DND-41 (cell line): ENCODE results near the gene ZEB1.

Source experiments
- ATAC-seq: fragments of 200-7000 bp; cut with Tn5 transposase; 3 replicates; pipeline ENCODE4 v1.9.1; 2021; ENCODE audit warnings: low read depth; ENCODE audit not compliant: insufficient read depth
- DNase-seq: peaks from one replicate; pipeline ENCODE4 v3.0.0-alpha.2; 2020
- H2AFZ ChIP-seq: 2 replicates; pipeline ENCODE4 v1.6.0; 2012; ENCODE audit warnings: low read depth, low read length
- H3K27ac ChIP-seq: 2 replicates; pipeline ENCODE4 v1.5.1; 2012; ENCODE audit warnings: low read length, inconsistent platforms
- H3K27me3 ChIP-seq: fragments of 200-600 bp; sonication (generic); 2 replicates; pipeline ENCODE4 v1.6.0; 2012; ENCODE audit warnings: low read length, mild to moderate bottlenecking, inconsistent platforms; ENCODE audit not compliant: insufficient read depth, poor library complexity
- H3K36me3 ChIP-seq: 2 replicates; pipeline ENCODE4 v1.5.1; 2012; ENCODE audit warnings: low read length, inconsistent platforms; ENCODE audit not compliant: insufficient read depth
- H3K4me1 ChIP-seq: 2 replicates; pipeline ENCODE4 v1.5.1; 2012; ENCODE audit warnings: mild to moderate bottlenecking, low read length; ENCODE audit not compliant: insufficient read depth
- H3K4me2 ChIP-seq: 2 replicates; pipeline ENCODE4 v1.6.0; 2012; ENCODE audit warnings: mild to moderate bottlenecking, moderate library complexity, low read length, inconsistent platforms; ENCODE audit not compliant: insufficient read depth
- H3K4me3 ChIP-seq, 2 experiments: fragments of 200-600 bp in 1 of 2; shearing (Covaris generic) in 1 of 2; 2 replicates each; pipeline ENCODE4 v1.5.1; 2012 to 2016; ENCODE audit warnings: inconsistent platforms in 2 of 2, low read length in 2 of 2, mild to moderate bottlenecking in 2 of 2, low read depth in 1 of 2, moderate library complexity in 1 of 2
- H3K79me2 ChIP-seq: 2 replicates; pipeline ENCODE4 v1.6.0; 2012; ENCODE audit warnings: low read length, inconsistent platforms; ENCODE audit not compliant: insufficient read depth
- H3K9ac ChIP-seq: 2 replicates; pipeline ENCODE4 v1.6.0; 2012; ENCODE audit warnings: low read depth, mild to moderate bottlenecking, inconsistent platforms, low read length, moderate library complexity
- H3K9me3 ChIP-seq: 2 replicates; pipeline ENCODE4 v1.5.1; 2012; ENCODE audit warnings: low read length, moderate library complexity, mild to moderate bottlenecking, inconsistent platforms; ENCODE audit not compliant: insufficient read depth, severe bottlenecking
- H4K20me1 ChIP-seq: 2 replicates; pipeline ENCODE4 v1.6.0; 2012; ENCODE audit warnings: low read length; ENCODE audit not compliant: insufficient read depth
- CTCF ChIP-seq: IDR thresholded peaks from 2 replicates; pipeline ENCODE4 v1.5.1; 2012; ENCODE audit warnings: borderline replicate concordance, low read length, moderate library complexity, mild to moderate bottlenecking; ENCODE audit not compliant: poor library complexity, severe bottlenecking; ENCODE audit errors: extremely low read depth
- EZH2 ChIP-seq: IDR thresholded peaks from 3 replicates; pipeline ENCODE4 v1.6.1; 2012; ENCODE audit warnings: borderline replicate concordance, low read depth, mild to moderate bottlenecking, moderate library complexity, low read length, inconsistent platforms; ENCODE audit not compliant: severe bottlenecking

The ZEB1 gene

GRCh38 chr10:31304291-31304970 lies 14.6 kb upstream of the ZEB1 start:
- Histone ChIP-seq H3K79me2 (peaks cover 7% of the 10 kb centered on the region; the same call in 1 of the 2 replicates), H3K27ac (no peak overlapping the region), H3K9me3 (no peaks in the 10 kb centered on the region), H3K9ac (no peak overlapping the region), H3K27me3 (no peaks in the 10 kb centered on the region), H3K4me2 (no peak overlapping the region), H4K20me1 (no peaks in the 10 kb centered on the region), H3K4me1 (no peaks in the 10 kb centered on the region; the same call in 1 of the 2 replicates), H2AFZ (no peak overlapping the region), H3K4me3 (no peak overlapping the region), H3K36me3 (peaks cover 34% of the 10 kb centered on the region)
- ATAC-seq (no peak), DNase-seq (no peak)
- no peak for TF ChIP-seq CTCF
- no peak for TF ChIP-seq EZH2

- Histone ChIP-seq H3K36me3 (peaks cover 59% of the 10 kb centered on the region), H3K9ac (no peak overlapping the region), H3K4me1 (peaks cover 34% of the 10 kb centered on the region), H3K79me2 (peaks cover 54% of the 10 kb centered on the region), H4K20me1 (no peaks in the 10 kb centered on the region), H2AFZ (no peak overlapping the region), H3K4me3 (no peak overlapping the region), H3K27me3 (no peaks in the 10 kb centered on the region), H3K27ac (no peak overlapping the region), H3K9me3 (no peaks in the 10 kb centered on the region), H3K4me2 (no peak overlapping the region)
- no peak for DNase-seq
- TF ChIP-seq EZH2 = no peak
- TF ChIP-seq CTCF = no peak
- ATAC-seq = no peak
Measured at GRCh38 chr10:31313396-31313795, 5.6 kb upstream of the ZEB1 start.

- DNase-seq (no peak), ATAC-seq (no peak)
- Histone ChIP-seq H3K9ac (no peak overlapping the region), H2AFZ (no peak overlapping the region), H3K27me3 (no peaks in the 10 kb centered on the region), H3K27ac (no peak overlapping the region), H3K4me2 (no peak overlapping the region), H3K4me1 (peaks cover 34% of the 10 kb centered on the region), H3K9me3 (no peaks in the 10 kb centered on the region), H3K4me3 (no peak overlapping the region), H3K79me2 (peaks cover 64% of the 10 kb centered on the region), H3K36me3 (peaks cover 49% of the 10 kb centered on the region), H4K20me1 (no peaks in the 10 kb centered on the region)
- TF ChIP-seq EZH2 (no peak), CTCF (no peak)
Measured at GRCh38 chr10:31314256-31315150, 4.5 kb upstream of the ZEB1 start.
